Activated CD8-positive, alpha-beta memory T cell treated with anti-CD3 and anti-CD28 coated beads for 48 hours (primary cell): ENCODE measurements around the gene PTCD3.

Source experiments
- DNase-seq, 3 experiments: peaks; one replicate each; pipeline ENCODE4 v3.0.0-alpha.2; 2020; ENCODE audit warnings: low read depth in 2 of 3, low spot score in 2 of 3

Gene PTCD3

DNA sequence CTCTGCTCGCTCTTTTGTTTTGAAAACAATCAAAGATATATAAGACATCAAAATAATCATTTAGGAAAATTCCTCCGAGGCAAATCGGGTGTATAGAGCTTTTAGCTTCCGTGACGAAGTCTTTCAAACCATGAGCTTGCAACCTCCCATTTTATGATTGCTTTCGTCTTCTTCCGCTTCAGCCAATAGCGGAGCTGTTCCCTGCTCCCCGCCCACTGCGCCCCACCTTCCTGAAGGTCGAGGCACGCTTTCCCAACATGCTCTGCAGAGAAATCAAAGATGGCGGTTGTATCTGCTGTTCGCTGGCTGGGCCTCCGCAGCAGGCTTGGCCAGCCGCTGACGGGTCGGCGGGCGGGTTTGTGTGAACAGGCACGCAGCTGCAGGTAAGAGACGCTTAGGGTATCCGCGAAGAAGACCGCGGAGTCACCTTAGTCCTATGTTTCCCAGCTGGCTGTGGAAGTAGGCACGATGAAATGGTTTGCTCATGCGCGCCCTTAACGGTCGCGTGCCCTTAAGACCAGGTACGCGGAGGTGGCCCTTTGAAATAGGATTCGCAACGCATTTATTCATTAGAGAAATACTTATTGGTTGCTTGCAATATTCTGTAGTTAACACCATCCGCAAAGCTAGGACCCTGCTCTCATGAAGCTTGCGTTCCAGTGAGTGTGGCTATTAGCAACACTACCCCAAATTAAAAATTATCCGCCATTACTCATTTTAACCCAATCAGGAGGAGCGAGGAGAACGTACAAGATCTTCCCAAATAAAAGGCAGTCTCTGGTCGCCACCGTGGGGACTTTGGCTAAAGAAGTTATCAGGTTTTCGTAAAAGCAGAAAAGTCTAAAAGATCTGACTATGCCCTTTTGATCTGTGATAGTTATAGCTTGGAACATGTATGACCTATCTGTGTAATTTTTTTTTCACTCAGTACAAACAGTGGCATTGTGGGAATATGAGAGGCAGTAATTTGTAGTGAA lies at the start of gene PTCD3:
Gene PTCD3, plus strand, starts transcription at position 267 of the 977 bp plus-strand sequence. Its CDS starts 13 bp downstream, at position 280.
- DNase-seq = peak; percentile 71 to 80 (median 77)

- DNase-seq = no peak
Measured at GRCh38 chr2:86056590-86057331, 49.3 kb upstream of the PTCD3 start.

- no peak for DNase-seq
Measured at GRCh38 chr2:86062043-86062442, 44.0 kb upstream of the PTCD3 start.

GRCh38 chr2:86064006-86064405 lies 42.0 kb upstream of the PTCD3 start:
- no peak for DNase-seq

DNA sequence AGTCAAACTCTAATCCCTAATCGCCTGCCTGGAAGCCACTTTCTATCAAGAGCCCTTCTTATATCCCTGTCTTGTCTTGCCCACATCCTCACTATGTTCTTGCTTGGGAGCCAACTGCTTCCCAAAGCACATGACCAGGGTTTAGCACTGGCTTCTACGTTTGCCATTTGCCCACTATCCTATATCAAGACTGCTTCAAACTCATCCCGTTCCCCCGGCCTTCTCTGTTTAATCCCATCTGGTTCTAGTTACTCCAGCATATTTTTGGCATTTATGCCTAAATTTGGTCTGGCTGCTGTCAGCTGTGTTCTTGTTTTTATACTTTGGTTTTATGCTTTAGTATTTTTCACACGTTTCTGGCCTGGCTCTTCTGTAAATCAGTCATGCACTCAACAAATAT lies 40.5 kb upstream of the PTCD3 start:
- no peak for DNase-seq

- DNase-seq = no peak
Measured at GRCh38 chr2:86066007-86066578, 39.9 kb upstream of the PTCD3 start.

DNA sequence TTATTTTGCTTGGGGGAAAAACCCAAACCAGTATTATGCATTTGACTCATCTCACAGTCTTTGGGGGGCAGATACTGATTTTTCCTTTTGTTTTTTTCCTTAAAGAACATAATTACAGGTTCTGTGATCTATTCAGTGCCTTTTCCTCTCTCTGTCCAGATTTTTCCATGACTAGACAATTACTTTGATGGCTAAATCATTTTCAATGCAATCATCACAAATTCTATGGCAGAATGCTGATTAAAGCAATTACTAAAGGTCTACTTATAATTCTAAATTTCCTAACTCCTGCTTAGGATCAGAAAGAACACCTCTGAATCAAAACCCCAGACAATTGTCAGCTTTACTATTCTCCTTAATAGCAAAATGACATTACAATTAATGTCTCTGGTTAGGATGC lies 39.1 kb upstream of the PTCD3 start:
- DNase-seq = no peak

- DNase-seq = no peak
Measured at GRCh38 chr2:86068136-86068588, 37.9 kb upstream of the PTCD3 start.

GRCh38 chr2:86068648-86069047 lies 37.4 kb upstream of the PTCD3 start:
- DNase-seq = no peak

DNA sequence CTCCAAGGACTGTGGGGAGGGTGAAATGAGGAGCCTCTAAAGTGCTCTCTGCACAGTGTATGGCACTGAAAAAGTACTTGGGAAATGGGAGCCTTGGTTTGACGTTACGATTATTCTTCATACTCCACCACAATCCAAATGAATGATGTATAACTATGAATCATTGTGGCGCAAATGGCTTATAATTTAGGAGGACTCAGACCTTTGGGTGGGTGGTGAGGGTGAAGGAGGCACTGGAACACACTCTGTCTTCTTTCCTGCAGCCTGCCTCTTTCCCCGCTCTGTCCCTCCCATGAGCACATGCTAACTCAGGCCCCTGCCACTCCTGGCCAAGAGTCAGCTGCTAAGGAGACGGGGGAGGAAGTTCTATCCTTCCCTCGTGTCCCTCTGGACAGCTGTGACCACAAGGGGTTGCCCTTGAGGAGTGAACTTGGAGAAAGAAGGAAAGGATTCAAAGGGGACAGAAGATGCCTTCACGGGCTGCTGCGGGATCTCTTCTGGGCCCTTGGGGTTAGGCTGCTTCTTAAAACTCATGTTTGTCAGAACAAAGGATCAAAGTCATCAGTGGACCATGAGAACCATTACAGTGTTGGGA lies 36.8 kb upstream of the PTCD3 start:
- DNase-seq = no peak

DNA sequence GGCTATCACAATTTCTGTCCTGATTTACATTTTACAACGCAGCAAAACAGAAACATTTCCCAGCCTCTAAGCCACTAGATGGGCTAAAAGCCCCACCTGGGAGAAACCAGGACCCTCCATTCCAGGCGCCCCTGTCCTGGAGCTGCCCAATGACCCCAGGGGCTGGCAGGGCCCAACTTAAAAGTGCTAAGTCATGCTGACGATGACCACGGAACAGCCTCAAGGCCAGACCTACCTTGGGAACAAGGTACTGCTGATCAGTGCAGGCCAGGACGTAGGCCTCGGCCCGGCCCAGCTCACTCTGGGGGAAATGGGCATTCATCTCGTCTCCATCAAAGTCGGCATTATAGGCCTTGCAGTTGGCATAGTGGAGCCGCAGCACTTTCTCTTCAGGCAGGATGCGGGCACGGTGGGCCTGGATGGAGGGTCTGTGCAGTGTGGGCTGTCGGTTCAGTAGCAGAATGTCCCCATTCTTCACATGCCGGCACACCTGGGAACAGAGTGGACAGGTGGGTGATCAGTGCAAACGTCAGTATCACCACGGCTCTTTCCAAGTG lies 36.2 kb upstream of the PTCD3 start:
- no peak for DNase-seq

- no peak for DNase-seq
Measured at GRCh38 chr2:86070868-86071267, 35.2 kb upstream of the PTCD3 start.

DNA sequence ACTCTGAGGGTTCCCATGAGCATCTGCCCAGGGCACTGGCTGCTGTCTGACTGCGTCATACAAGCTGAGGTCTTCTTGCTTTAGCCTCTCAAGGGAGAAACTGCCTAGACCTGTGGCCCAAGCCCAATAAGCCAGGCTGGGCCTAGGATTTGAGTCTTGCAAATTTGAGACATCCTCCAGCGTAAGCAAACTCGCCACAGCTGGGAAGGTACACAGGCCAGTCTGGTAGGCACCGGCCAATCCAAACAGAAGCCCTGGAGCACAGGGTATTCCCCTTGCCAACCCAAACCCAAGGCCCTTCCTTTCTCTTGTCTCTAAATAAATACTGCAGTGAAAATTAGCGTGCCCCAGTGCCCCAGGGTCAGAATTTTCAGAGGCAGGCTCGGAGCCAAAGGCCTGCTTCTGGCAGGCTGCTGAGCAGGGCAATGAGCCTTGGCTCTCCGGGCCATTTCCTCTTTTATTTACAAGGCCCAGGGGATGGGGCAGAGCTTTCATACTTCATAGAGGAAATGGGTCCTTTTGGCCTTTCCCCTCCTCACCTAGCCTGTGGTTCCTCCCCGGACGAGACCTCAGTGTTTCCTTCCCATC lies 33.7 kb upstream of the PTCD3 start:
- no peak for DNase-seq

DNA sequence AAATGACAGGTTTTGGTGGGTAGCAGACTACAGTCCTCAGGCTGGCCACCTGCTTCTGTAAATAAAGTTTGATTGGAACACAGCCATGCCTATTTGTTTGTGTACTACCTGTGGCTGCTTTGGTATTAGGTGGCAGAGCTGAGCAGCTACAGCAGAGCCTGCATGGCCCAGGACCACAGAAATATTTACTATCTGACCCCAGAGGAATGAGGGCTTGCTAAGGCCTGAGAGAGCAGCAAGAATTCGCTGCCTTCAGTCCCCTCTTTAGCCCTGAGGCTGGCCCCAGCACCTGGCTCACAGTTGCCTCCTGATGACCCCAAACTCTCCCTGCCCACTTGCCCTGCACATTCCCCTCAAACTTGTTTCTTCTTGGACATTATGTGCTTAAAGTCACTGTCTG lies 32.8 kb upstream of the PTCD3 start:
- DNase-seq = no peak

DNA sequence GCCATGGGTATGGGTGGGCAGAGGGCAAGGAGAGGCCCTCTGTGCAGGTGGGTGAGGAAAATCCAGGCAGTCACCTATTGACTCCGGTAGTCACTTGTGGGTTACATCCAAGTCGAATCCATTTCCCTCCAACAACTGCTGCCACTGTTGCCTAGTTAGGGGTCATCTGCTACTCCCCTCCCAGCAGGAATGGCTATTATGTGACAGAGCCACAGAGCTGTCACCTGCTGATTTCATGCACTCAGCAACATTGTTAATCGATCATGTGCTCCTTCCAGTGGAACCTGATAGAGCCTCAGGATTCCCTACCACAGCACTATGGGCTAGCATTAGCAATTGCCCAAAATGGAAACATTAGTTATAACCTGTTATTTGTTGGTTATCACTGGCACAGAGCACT lies 31.8 kb upstream of the PTCD3 start:
- no peak for DNase-seq

DNA sequence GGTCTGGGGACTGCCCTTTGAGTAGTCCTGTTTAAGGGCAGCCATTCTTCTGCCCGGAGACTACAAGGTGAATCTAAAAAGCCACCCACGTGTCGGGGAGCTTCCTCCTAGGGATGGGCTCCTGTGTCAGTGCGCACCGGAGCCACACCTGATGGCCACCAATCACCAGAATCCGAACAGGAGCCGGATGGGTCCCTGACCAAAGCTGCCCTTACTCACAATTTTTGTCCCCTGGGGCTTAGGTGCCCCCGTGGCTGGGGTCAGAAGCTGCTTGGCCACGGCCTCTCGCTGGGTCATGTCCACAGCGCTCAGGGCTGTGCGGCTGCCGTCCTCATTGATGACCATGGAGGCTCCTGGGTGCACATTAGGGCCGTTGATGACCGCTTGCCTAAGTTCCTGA lies 31.2 kb upstream of the PTCD3 start:
- DNase-seq = no peak

DNA sequence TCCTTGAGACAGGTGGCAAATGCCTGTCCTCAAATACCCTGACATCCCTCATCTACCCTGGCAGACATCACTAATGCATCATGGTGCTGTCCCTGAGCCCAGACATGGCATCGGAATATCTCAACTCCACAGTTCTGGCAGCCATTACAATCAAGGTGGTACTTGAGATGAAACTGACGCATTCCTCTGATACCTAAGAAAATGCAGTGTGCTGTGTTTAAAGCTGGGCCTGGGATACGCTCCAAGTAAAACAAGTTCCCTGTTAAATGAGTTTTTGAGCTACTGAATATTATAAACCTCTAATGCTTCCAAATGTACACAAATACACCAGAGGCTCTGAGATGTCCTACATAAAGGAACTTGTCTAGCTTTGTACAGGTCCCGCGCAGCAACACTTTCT lies 30.1 kb upstream of the PTCD3 start:
- no peak for DNase-seq

GRCh38 chr2:86078774-86079545 lies 27.1 kb upstream of the PTCD3 start:
- DNase-seq = no peak

DNA sequence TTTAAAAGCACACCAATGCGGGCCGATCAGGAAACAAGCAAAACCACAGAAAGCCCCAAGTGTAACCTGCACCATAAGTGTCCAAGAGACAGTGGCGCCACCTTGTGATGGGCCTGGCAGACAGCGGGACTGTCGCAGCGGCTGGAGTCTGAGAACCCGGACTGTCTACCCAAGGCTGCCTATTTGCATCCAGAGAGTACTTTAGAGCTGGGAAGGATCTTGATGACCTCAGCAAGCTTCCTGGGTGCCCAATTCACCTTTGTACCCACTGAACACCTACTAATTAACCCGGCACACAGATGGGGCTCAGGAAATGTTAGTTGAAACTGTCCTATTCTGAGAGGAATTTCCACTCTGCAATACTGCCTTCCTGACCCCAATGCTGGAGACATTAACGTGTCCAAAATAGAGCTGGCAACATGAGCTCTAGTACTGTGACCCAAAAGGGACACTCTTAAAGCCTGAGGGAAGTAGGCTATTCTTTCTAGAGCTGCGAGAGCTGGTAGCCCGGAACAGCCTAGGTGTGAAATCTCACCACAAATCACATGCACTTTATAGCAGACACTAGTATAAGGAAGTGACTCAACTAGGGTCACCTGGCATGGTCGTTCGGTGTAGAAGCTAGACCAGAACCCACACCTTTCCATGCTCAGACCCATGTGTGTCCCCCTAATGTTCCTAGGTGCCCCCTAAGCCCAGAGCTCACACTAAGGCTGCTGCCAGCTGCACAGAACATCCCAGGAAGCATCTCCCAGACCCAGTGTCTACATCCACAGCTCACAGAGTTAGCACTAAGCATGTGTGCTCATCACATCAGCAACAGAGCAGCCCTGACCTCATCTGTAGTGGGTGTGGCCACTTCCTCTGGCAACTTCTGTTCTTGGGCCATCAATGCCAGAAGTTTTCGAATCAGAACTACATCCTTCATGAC lies 25.8 kb upstream of the PTCD3 start:
- DNase-seq = peak; percentile 40 to 55 (median 45)
